HG03196 (cell line): ENCODE data around the gene TBX1.

ENCODE experiments used
- ATAC-seq: cut with Tn5 transposase; IDR thresholded peaks from one replicate; pipeline ENCODE4 v1.9.1; 2021; ENCODE audit not compliant: unreplicated experiment

Gene TBX1

GRCh38 chr22:19810381-19811201, 50.0 kb downstream of the TBX1 start:
- no peak for ATAC-seq

- ATAC-seq, result no peak
These were observed 50.6 kb downstream of the TBX1 start for GRCh38 chr22:19811211-19811621.

GRCh38 chr22:19811811-19812771, 51.5 kb downstream of the TBX1 start:
- ATAC-seq, result no peak

GRCh38 chr22:19812910-19813309, 52.3 kb downstream of the TBX1 start:
- no peak for ATAC-seq

GRCh38 chr22:19814428-19814827, 53.9 kb downstream of the TBX1 start:
- ATAC-seq, result no peak

GRCh38 chr22:19815093-19815822, 54.7 kb downstream of the TBX1 start:
- ATAC-seq, result no peak

- no peak for ATAC-seq
These were observed 55.3 kb downstream of the TBX1 start for GRCh38 chr22:19815823-19816290.

- ATAC-seq, result no peak
These were observed 56.0 kb downstream of the TBX1 start for GRCh38 chr22:19816372-19817119.
